Nucleus accumbens (tissue), 56 donors: Measurements from ENCODE around the gene CCDC88C.

Experiments used
- DNase-seq, 56 donors: peaks; one replicate each; lab custom pipeline; 2025; lab: John Stamatoyannopoulos, UW

CCDC88C gene

GRCh38 chr14:91368776-91369416, 48.7 kb downstream of the CCDC88C start:
- DNase-seq, result no peak

GRCh38 chr14:91367173-91368171, 50.1 kb downstream of the CCDC88C start:
- DNase-seq, result peak in 5 of 56 donors; percentile 20 to 46 (median 30)

GRCh38 chr14:91366749-91367148, 50.9 kb downstream of the CCDC88C start:
- DNase-seq, result no peak

GRCh38 chr14:91365552-91365951, 52.1 kb downstream of the CCDC88C start:
- DNase-seq, result no peak

- no peak for DNase-seq
Measured at GRCh38 chr14:91364524-91365270, 52.9 kb downstream of the CCDC88C start.

GRCh38 chr14:91363776-91364523, 53.7 kb downstream of the CCDC88C start:
- DNase-seq, result peak in 9 of 56 donors; percentile 12 to 53 (median 39)

GRCh38 chr14:91361233-91361811, 56.3 kb downstream of the CCDC88C start:
- DNase-seq, result peak in 9 of 56 donors; percentile 16 to 57 (median 35)

GRCh38 chr14:91360490-91361232, 57.0 kb downstream of the CCDC88C start:
- no peak for DNase-seq

- DNase-seq, result no peak
Measured at GRCh38 chr14:91358654-91359220, 58.9 kb downstream of the CCDC88C start.

- DNase-seq, result no peak
Measured at GRCh38 chr14:91358025-91358319, 59.6 kb downstream of the CCDC88C start.

GRCh38 chr14:91357272-91358024, 60.2 kb downstream of the CCDC88C start:
- no peak for DNase-seq

- no peak for DNase-seq
Measured at GRCh38 chr14:91356181-91356763, 61.3 kb downstream of the CCDC88C start.

GRCh38 chr14:91354979-91355685, 62.5 kb downstream of the CCDC88C start:
- no peak for DNase-seq

- DNase-seq, result peak in 4 of 56 donors; percentile 11 to 34 (median 29)
Measured at GRCh38 chr14:91354221-91354916, 63.3 kb downstream of the CCDC88C start.

GRCh38 chr14:91352728-91353692, 64.6 kb downstream of the CCDC88C start:
- no peak for DNase-seq
